Activated CD4-positive, alpha-beta memory T cell treated with anti-CD3 and anti-CD28 coated beads for 36 hours (primary cell): ENCODE results near the gene NLRP12. TPM values are rescaled to one million over a fixed set of nuclear protein-coding genes. Genes with fewer than 3 reads are reported as not detected.
A peak's percentile ranks its signal among the peaks of the same experiment; 100 is the strongest.
"Not testable (repeated sequence)": the region's sequence is repeated elsewhere in the genome, so short reads cannot be mapped to it uniquely, and the experiment has no call there.

Experiments
- CTCF ChIA-PET: fragments of 350-600 bp; sonication (Branson Sonifier 250); formaldehyde crosslinking; loops from one replicate; lab custom pipeline; 2021; ENCODE audit warnings: antibody characterized with exemption, inconsistent platforms; lab: Charles Lee
- POLR2A ChIA-PET: fragments of 350-600 bp; sonication (Branson Sonifier 250); formaldehyde crosslinking; loops from one replicate; lab custom pipeline; 2021; ENCODE audit warnings: antibody characterized with exemption; lab: Charles Lee
- DNase-seq: peaks from one replicate; pipeline ENCODE4 v3.0.0-alpha.2; 2020
- H3K27ac Mint-ChIP-seq: one replicate; pipeline ENCODE4 v1.8.0; 2021; ENCODE audit warnings: mixed read lengths
- H3K27me3 Mint-ChIP-seq: one replicate; pipeline ENCODE4 v1.8.0; 2021; ENCODE audit warnings: mixed read lengths
- H3K36me3 Mint-ChIP-seq: one replicate; pipeline ENCODE4 v1.8.0; 2021; ENCODE audit warnings: mixed read lengths
- H3K4me1 Mint-ChIP-seq: one replicate; pipeline ENCODE4 v1.8.0; 2021; ENCODE audit warnings: low read depth, mixed read lengths
- H3K4me3 Mint-ChIP-seq: one replicate; pipeline ENCODE4 v1.8.0; 2021; ENCODE audit warnings: mild to moderate bottlenecking, mixed read lengths
- H3K9me3 Mint-ChIP-seq: one replicate; pipeline ENCODE4 v1.8.0; 2021; ENCODE audit warnings: mixed read lengths
- intact Hi-C: fragments of 100-400 bp; cut with micrococcal nuclease; formaldehyde crosslinking; loops from one replicate; pipeline ENCODE4 v1.15.1; 2023
- total RNA-seq, 2 experiments: library from RNA; stranded (reverse); gene quantifications; one replicate each; pipeline ENCODE4 v1.2.3, GENCODE V29; 2021

Gene NLRP12
- total RNA-seq, 2 experiments from 2014 or later, result not detected

DNA sequence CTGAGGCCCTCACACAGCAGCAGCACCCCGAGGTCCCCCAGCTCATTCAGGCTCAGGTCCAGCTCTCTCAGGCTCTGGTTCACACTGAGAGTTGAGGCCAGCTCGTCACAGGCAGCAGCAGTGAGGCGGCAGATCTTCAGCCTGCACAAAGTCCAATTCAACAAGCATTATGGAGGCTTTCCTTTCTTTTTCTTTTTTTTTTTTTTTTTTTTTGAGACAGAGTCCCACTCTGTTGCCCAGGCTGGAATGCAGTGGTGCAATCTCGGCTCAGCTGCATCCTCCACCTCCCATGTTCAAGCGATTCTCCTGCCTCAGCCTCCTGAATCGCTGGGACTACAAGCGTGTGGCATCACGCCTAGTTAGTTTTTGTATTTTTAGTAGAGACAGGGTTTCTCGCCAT, 22.9 kb downstream of the NLRP12 start:
- POLR2A ChIA-PET, result no interaction called here
- Mint-ChIP-seq H3K27ac (no peak overlapping the region), H3K9me3 (no peaks in the 10 kb centered on the region)

DNA sequence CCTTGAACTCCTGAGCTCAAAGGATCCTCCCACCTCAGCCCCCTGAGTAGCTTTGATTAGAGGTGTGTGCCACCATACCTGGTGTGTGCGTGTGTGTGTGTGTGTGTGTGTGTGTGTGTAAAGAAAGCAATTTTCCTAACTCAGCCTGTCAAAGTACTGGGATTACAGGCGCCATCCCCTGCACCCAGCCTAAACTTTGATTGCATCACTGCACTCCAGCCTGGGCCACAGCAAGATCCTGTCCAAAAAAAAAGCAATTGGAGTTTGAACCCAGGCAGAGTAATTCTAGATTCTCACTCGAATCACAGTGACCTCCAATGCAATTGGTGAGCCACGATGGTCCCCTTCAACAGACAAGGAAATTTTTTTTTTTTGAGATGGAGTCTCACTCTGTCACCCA, 29.1 kb downstream of the NLRP12 start:
- H3K4me1 Mint-ChIP-seq, result no peaks in the 10 kb centered on the region
- no peaks in the 10 kb centered on the region for H3K36me3 Mint-ChIP-seq
- no peaks in the 10 kb centered on the region for H3K27me3 Mint-ChIP-seq
- ChIA-PET POLR2A (no interaction called here), CTCF (interaction anchor here (1.2 kb wide), 1 partner anchor 235 kb away, joined by 5 read pairs; no protein-coding TSS in a partner anchor)
- no peaks in the 10 kb centered on the region for H3K9me3 Mint-ChIP-seq
- intact Hi-C loops, result no loop called here
- H3K4me3 Mint-ChIP-seq, result no peak overlapping the region
- H3K27ac Mint-ChIP-seq, result no peak overlapping the region
- no peak for DNase-seq

More for the DNA sequence above, 22.9 kb downstream of the NLRP12 start:
- Mint-ChIP-seq H3K4me3 (no peak overlapping the region), H3K36me3 (no peaks in the 10 kb centered on the region), H3K4me1 (no peaks in the 10 kb centered on the region), H3K27me3 (no peaks in the 10 kb centered on the region)
- intact Hi-C loops, result no loop called here
- no peak for DNase-seq
- CTCF ChIA-PET, result no interaction called here

DNA sequence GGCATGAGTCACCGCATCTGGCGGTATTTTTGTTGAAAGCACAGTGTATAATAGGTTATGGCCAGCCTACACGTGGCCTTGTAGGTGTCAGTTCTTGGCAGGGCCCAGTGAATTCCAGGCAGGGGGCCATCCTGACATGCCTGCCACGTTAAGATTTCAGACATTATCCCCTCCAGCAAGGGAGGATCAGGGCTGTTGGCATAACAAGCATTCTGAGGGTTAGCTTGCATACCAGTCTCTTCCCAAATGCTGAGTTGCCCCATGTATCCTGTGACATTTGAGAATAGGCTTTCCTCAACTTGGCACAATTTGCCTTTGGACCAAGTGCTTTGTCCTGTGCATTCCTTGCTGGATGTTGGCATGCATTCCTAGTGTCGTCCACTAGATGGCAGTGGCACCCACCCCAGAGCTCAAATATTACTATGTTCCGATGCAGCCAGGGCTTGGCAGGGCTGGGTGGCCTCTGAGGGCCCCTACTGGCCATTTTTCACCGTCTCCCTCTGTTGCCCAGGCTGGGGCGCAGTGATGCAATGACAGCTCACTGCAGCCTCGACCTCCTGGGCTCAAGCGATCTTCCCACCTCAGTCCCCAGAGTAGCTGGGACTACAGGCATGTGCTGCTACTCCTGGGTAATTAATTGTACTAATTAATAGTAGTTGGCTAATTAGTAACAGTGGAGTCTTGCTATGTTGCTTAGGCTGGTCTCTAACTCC, 31.2 kb downstream of the NLRP12 start:
- intact Hi-C loops, result loop anchor here (1.0 to 2.0 kb wide), 2 partner anchors 232 to 598 kb away; no protein-coding TSS in a partner anchor
- no peak overlapping the region for H3K4me3 Mint-ChIP-seq
- H3K27ac Mint-ChIP-seq, result no peak overlapping the region
- CTCF ChIA-PET, result interaction anchor here (0.5 to 1.9 kb wide), 33 partner anchors 10 to 1911 kb away, joined by 3 to 26 read pairs (median 3); partner anchors contain the start of genes NLRP12 and PRKCG
- H3K27me3 Mint-ChIP-seq, result no peaks in the 10 kb centered on the region
- no peaks in the 10 kb centered on the region for H3K36me3 Mint-ChIP-seq
- DNase-seq, result peak; percentile 84
- POLR2A ChIA-PET, result no interaction called here
- H3K9me3 Mint-ChIP-seq, result no peaks in the 10 kb centered on the region
- H3K4me1 Mint-ChIP-seq, result no peaks in the 10 kb centered on the region

DNA sequence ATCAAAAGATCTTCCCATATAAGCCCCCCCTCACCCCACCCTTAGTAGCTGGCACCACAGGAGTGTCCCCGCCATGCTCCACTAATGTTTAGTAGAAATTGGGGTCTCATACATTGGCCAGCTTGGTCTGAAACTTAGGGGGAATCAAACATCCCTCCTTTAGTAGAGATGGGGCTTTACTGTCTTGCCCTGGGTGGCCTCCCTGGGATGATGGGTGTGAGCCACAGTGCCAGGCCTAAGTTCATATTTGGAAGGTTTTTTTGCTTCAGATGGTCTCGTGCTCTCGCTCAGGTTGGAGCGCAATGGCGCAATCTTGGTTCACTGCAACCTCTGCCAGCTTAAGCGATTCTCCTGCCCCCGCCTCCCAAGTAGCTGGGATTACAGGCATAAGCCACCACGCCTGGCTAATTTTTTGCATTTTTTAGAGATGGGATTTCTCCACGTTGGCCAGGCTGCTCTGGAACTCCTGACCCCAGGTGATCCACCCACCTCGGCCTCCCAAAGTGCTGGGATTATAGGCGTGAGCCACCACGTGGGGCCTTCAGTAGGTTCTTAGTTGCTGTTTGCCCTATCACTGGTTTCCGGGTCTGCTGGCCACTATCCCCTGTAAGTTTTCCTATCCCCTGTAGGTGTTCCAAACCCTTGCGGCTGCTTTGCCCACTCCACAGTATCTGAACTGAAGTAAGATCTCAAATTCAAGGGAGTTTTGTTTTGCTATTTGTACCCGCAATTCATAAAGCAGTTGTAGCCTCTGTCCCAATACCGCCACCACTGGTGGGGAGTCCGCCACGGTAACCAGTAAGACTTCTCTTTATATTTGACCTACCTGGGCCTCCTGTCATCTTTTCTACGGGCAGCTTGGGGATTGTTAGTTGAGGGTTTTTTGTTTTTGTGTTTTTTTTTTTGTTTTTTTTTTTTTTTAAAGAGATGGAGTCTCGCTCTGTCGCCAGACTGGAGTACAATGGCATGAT, 34.1 kb downstream of the NLRP12 start:
- no peak for DNase-seq
- intact Hi-C loops, result no loop called here
- Mint-ChIP-seq H3K4me1 (no peaks in the 10 kb centered on the region), H3K9me3 (no peaks in the 10 kb centered on the region), H3K4me3 (no peak overlapping the region), H3K36me3 (no peaks in the 10 kb centered on the region), H3K27ac (no peak overlapping the region), H3K27me3 (peaks cover 6% of the 10 kb centered on the region)
- POLR2A ChIA-PET, result no interaction called here
- CTCF ChIA-PET, result interaction anchor here (0.8 to 1.7 kb wide), 3 partner anchors 234 to 240 kb away, joined by 3 to 9 read pairs (median 4); no protein-coding TSS in a partner anchor

DNA sequence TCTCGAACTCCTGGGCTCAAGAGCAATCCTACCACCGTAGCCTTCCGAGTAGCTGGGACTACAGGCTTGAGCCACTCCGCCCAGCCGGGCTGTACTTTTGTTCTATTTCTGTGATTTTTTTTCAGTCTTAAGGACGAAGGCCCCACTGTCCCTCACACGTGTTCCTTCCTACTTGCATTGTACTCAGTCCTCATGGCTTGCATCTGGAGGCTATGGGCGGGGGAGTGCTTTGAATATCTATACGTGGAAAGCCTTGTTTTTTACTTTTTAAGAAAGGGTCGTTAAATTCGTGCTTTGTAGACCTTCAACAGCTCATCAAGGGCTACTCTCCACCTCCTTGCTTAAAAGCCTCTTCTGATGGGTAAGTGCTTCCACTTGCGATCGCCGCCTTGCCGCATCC, 36.8 kb downstream of the NLRP12 start:
- no peak overlapping the region for H3K27ac Mint-ChIP-seq
- intact Hi-C loops, result no loop called here
- no peak for DNase-seq
- peaks cover 6% of the 10 kb centered on the region for H3K27me3 Mint-ChIP-seq
- ChIA-PET POLR2A (no interaction called here), CTCF (no interaction called here)
- H3K4me3 Mint-ChIP-seq, result no peak overlapping the region
- H3K9me3 Mint-ChIP-seq, result no peaks in the 10 kb centered on the region
- H3K36me3 Mint-ChIP-seq, result no peaks in the 10 kb centered on the region
- H3K4me1 Mint-ChIP-seq, result no peaks in the 10 kb centered on the region

DNA sequence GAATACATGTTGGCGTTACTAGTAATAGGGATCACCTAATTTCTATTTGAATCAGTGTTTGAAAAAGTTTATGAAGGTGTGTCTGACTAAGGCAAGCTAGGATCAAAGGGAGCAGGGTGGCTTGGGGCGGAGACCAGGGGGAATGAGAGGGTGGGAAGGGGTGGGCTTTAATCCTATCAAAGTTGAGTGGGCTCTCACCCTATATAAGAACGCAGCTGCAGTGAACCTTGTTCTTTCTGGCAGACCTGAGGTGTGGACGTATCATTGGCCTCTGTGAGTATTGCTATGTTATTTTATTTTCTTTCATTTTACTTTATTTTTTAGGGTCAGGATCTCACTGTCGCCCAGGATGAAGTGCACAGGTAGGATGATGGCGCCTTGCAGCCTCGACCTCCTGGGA, 37.4 kb downstream of the NLRP12 start:
- intact Hi-C loops, result no loop called here
- Mint-ChIP-seq H3K27ac (no peak overlapping the region), H3K36me3 (no peaks in the 10 kb centered on the region), H3K4me1 (no peaks in the 10 kb centered on the region), H3K4me3 (no peak overlapping the region), H3K27me3 (peaks cover 6% of the 10 kb centered on the region), H3K9me3 (no peaks in the 10 kb centered on the region)
- DNase-seq, result no peak
- ChIA-PET CTCF (no interaction called here), POLR2A (no interaction called here)

DNA sequence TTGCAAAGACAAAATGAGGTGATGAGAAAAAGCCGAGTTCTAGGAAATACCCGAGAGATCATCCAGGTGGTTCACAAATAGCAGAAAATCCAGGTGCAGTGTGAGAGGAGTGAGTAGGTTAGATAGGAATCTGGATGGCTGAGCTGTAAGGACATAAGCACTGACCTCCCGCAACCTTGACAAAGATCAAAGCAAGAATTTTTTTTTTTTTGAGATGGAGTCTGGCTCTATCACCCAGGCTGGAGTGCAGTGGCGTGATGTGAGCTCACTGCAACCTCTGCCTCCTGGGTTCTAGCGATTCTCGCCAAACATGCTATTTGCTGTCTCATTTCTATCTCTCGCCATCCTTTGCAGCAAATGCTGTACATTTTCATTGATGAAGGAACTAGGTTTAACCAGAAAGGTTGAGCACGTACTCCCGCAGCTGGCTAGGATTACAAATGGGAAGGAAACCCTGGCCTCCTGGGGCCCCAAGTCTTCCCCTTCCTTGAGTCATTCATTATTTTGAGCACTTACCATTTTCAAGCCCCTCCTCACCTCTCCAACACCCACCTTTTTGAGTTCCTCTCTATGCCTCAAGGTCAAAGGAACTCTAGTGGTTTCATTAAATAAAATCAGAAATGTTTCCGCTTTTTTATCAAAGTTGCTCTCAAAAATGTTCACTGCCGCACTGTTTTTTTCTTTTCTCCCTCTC, 38.8 kb downstream of the NLRP12 start:
- no peak overlapping the region for H3K27ac Mint-ChIP-seq
- H3K4me1 Mint-ChIP-seq, result no peaks in the 10 kb centered on the region
- CTCF ChIA-PET, result no interaction called here
- intact Hi-C loops, result no loop called here
- no peak overlapping the region for H3K4me3 Mint-ChIP-seq
- no peaks in the 10 kb centered on the region for H3K9me3 Mint-ChIP-seq
- POLR2A ChIA-PET, result no interaction called here
- DNase-seq, result no peak
- H3K36me3 Mint-ChIP-seq, result no peaks in the 10 kb centered on the region
- peaks cover 6% of the 10 kb centered on the region for H3K27me3 Mint-ChIP-seq

DNA sequence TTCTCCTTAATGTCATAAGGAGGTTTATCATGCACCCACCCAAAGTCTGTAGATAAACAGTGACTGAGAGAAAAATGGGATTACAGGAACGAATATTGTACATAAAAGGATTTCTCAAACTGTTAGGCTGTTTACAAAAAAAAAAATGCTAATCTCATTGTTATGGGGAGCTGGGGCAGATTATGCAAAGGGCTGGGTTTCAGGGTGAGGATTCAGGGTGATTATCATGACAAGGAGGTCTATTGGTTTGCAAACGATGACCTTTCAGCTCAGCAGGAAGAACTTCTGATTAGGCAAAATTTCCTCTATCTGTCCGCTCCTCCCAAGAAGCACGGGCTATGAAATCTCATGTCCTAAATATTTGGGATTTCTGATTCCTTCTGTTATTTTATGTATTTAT, 41.4 kb downstream of the NLRP12 start:
- Mint-ChIP-seq H3K4me1 (no peaks in the 10 kb centered on the region), H3K4me3 (no peak overlapping the region), H3K36me3 (no peaks in the 10 kb centered on the region), H3K27me3 (peaks cover 6% of the 10 kb centered on the region), H3K27ac (no peak overlapping the region), H3K9me3 (no peaks in the 10 kb centered on the region)
- POLR2A ChIA-PET, result no interaction called here
- intact Hi-C loops, result no loop called here
- CTCF ChIA-PET, result interaction anchor here (1.1 kb wide), 1 partner anchor 10 kb away, joined by 3 read pairs; no protein-coding TSS in a partner anchor
- DNase-seq, result no peak

DNA sequence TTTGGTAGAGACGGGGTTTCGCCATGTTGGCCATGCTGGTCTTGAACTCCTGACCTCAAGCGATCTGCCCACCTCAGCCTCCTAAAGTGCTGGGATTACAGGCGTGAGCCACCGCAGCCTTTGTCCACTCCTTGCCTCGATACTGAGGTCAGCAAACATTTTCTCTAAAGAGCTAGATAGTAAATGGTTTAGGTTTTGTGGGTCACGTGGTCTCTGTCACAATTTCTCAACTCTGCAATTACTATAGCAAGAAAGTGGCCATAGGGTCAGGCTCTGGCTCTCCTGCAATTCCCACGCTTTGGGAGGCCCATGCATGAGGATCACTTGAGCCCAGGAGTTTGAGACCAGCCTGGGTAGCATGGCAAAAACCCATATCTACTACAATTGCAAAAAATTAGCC, 42.8 kb downstream of the NLRP12 start:
- intact Hi-C loops, H3K27me3 Mint-ChIP-seq, H3K9me3 Mint-ChIP-seq, POLR2A ChIA-PET, DNase-seq, H3K4me3 Mint-ChIP-seq, H3K4me1 Mint-ChIP-seq, H3K27ac Mint-ChIP-seq, H3K36me3 Mint-ChIP-seq: not testable (repeated sequence)
- CTCF ChIA-PET, result interaction anchor here (0.8 kb wide), 1 partner anchor 12 kb away, joined by 4 read pairs; no protein-coding TSS in a partner anchor

DNA sequence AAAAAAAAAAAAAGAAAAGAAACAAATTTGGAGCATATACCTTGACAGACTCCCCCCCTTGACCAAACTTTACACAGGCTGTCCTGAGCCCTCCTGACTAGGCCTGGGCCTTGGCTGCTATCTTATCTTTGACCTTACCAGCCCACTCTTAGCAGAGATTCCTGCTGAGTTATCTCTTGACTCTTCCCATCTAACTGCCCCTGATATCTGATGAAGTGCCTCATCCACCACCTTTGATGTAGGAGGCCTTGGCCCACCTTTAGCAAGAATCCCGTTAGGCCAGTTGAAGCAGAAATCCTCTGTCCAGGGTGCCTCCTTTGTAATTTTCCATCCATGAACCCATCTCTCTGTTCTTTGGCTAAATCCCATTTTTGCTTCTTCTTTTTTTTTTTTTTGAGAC, 43.6 kb downstream of the NLRP12 start:
- Mint-ChIP-seq H3K27me3 (peaks cover 2% of the 10 kb centered on the region), H3K4me3 (no peak overlapping the region), H3K27ac (no peak overlapping the region), H3K4me1 (no peaks in the 10 kb centered on the region), H3K36me3 (no peaks in the 10 kb centered on the region), H3K9me3 (no peaks in the 10 kb centered on the region)
- ChIA-PET POLR2A (no interaction called here), CTCF (interaction anchor here (1.4 kb wide), 1 partner anchor 11 kb away, joined by 3 read pairs; no protein-coding TSS in a partner anchor)
- DNase-seq, result no peak
- intact Hi-C loops, result no loop called here

DNA sequence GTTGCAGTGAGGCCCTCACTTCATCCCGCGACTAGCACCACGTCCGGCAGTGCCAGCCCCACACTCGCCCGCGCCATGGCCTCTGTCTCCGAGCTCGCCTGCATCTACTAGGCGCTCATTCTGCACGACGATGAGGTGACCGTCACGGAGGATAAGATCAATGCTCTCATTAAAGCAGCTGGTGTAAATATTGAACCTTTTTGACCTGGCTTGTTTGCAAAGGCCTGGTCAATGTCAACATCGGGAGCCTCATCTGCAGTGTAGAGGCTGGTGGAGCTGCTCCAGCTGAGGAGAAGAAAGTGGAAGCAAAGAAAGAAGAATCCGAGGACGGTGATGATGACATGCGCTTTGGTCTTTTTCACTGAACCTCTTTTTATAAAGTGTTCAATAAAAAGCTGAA, 48.6 kb downstream of the NLRP12 start:
- no peaks in the 10 kb centered on the region for H3K9me3 Mint-ChIP-seq
- peaks cover 3% of the 10 kb centered on the region for H3K27me3 Mint-ChIP-seq
- no peak overlapping the region for H3K4me3 Mint-ChIP-seq
- no peak overlapping the region for H3K27ac Mint-ChIP-seq
- no peak for DNase-seq
- ChIA-PET CTCF (interaction anchor here (0.6 to 2.1 kb wide), 4 partner anchors 17 to 248 kb away, joined by 3 to 10 read pairs (median 5); no protein-coding TSS in a partner anchor), POLR2A (no interaction called here)
- intact Hi-C loops, result no loop called here
- peaks cover 4% of the 10 kb centered on the region for H3K4me1 Mint-ChIP-seq
- H3K36me3 Mint-ChIP-seq, result no peaks in the 10 kb centered on the region
